NCI-H2196 treated with DMSO at 0.1 percent for 48 hours (cell line): Measurements from ENCODE around the gene LDLRAD4.

Source experiments
- DNase-seq: peaks from one replicate; lab custom pipeline; 2025; ENCODE audit not compliant: unreplicated experiment; lab: John Stamatoyannopoulos, UW

The LDLRAD4 gene

GRCh38 chr18:13366962-13367892 is 148.7 kb downstream of the LDLRAD4 start:
- DNase-seq = no peak

- no peak for DNase-seq
Measured at GRCh38 chr18:13368080-13368813, 149.7 kb downstream of the LDLRAD4 start.

- DNase-seq = no peak
Measured at GRCh38 chr18:13369353-13369752, 150.8 kb downstream of the LDLRAD4 start.

- DNase-seq = no peak
Measured at GRCh38 chr18:13369756-13370510, 151.4 kb downstream of the LDLRAD4 start.

- DNase-seq = no peak
Measured at GRCh38 chr18:13370995-13371625, 152.6 kb downstream of the LDLRAD4 start.

- no peak for DNase-seq
Measured at GRCh38 chr18:13371689-13372418, 153.3 kb downstream of the LDLRAD4 start.

- no peak for DNase-seq
Measured at GRCh38 chr18:13372531-13372951, 154.0 kb downstream of the LDLRAD4 start.

- DNase-seq = no peak
Measured at GRCh38 chr18:13374096-13374467, 155.5 kb downstream of the LDLRAD4 start.

GRCh38 chr18:13374468-13375301 is 156.1 kb downstream of the LDLRAD4 start:
- peak; percentile 17 for DNase-seq

GRCh38 chr18:13375302-13376255 is 157.0 kb downstream of the LDLRAD4 start:
- DNase-seq = no peak

- no peak for DNase-seq
Measured at GRCh38 chr18:13376298-13376840, 157.8 kb downstream of the LDLRAD4 start.

- DNase-seq = no peak
Measured at GRCh38 chr18:13376841-13377351, 158.3 kb downstream of the LDLRAD4 start.

GRCh38 chr18:13377496-13377895 is 158.9 kb downstream of the LDLRAD4 start:
- no peak for DNase-seq

- no peak for DNase-seq
Measured at GRCh38 chr18:13378150-13378549, 159.6 kb downstream of the LDLRAD4 start.

GRCh38 chr18:13379062-13379865 is 160.7 kb downstream of the LDLRAD4 start:
- DNase-seq = no peak

GRCh38 chr18:13379930-13380690 is 161.6 kb downstream of the LDLRAD4 start:
- DNase-seq = no peak
